GM13976 (cell line): ENCODE results near the gene CLDN7.

Experiments used
- DNase-seq: peaks from one replicate; pipeline ENCODE4 v3.0.0; 2012; ENCODE audit warnings: low spot score
- in situ Hi-C: fragments of 300-500 bp; cut with MboI; formaldehyde crosslinking; loops from one replicate; pipeline ENCODE4 v1.12.0; 2022; ENCODE audit warnings: low sequenced_read_pairs, mixed read lengths, inconsistent platforms; ENCODE audit not compliant: unreplicated experiment
- TF ChIP-seq, protein P1 (sequence below): IDR thresholded peaks from 2 replicates; pipeline ENCODE4 v1.5.1; 2012; ENCODE audit warnings: borderline replicate concordance, mild to moderate bottlenecking; ENCODE audit not compliant: insufficient read depth; ENCODE audit errors: extremely low read depth, missing control alignments, control extremely low read depth

The CLDN7 gene

DNA sequence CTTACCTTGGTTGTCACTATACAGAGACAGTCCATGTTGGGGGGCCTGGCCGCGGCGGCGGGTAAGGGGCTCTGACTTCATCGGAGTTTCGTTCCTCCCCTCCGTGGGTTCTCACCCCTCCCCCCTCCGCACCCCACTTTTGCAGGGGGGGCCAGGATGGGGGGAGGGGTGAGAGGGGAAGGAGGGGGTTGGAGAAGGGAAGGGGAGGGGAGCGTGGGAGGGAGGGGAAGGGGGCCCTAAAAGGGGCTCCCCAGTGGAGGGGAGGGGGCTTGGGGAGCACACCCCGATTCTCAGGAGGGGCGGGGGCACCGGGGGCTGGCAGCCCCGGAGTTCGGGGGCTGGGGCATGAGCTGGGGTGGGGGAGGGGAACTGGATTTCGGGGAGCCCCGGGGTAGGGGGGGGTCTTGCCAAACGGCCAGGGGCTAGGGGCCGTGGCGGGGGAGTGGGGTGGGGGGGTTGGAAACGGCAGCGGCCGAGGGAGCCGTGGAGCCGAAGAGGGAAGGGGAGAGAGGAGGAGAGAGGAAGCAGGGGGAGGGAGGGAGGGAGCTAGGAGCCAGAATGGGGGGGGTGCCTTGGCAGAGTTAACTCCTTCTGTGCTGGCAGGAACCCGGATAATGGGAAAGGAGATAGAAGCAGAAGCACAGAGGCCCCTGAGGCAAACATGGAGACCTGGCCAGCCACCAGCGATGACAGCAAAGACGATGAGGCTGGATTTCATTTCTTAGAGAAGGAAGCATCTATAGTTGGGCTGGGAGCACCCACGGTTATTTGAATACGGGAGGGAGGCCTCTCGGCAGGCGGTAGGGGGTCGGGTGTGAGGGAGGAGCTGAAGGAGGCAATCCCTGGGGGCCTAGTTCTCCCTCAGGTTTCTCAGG, 44.9 kb downstream of the CLDN7 start:
- in situ Hi-C loops: no loop called here
- DNase-seq: peak; percentile 59
- TF ChIP-seq, protein P1, sequence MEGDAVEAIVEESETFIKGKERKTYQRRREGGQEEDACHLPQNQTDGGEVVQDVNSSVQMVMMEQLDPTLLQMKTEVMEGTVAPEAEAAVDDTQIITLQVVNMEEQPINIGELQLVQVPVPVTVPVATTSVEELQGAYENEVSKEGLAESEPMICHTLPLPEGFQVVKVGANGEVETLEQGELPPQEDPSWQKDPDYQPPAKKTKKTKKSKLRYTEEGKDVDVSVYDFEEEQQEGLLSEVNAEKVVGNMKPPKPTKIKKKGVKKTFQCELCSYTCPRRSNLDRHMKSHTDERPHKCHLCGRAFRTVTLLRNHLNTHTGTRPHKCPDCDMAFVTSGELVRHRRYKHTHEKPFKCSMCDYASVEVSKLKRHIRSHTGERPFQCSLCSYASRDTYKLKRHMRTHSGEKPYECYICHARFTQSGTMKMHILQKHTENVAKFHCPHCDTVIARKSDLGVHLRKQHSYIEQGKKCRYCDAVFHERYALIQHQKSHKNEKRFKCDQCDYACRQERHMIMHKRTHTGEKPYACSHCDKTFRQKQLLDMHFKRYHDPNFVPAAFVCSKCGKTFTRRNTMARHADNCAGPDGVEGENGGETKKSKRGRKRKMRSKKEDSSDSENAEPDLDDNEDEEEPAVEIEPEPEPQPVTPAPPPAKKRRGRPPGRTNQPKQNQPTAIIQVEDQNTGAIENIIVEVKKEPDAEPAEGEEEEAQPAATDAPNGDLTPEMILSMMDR: no peak

DNA sequence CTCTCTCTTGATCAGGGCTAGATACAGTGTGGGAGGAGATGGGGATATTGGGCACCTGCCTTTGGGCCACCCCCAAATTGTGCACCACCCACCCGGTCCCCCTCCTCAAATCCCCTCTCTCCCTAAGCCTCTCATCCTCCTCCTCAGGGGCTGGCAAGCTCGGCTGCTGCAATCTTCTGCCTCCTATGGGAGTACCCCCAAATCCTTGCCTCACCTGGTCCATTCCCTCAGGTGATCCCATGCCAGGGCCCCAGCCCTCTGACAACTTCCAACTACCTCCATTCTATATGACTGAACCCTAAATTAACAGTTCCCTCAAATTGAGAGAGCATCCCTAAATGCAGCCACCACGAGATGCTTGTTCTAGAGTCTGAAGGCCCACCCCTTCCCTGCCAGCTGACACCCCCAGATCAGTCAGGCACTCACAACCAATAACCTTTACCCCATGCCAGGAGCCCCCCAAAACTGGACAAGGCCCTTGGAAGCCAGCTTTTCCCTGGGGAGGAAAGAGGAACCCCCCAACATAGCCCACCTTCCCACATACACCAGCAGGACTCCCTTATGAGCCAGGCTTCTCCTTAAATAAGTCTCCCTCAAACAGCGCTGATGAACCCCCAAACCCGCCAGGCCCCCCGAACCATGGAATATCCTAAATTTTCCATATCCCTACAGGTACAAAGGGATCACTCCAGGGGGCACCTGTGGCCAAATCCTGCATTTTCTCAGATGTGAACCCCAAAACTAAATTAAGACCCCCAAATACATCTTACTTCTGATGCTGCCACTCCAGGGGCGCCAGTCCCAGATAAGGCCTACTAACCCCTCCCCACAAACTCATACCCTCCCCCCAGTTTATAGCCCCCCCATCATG, 45.8 kb downstream of the CLDN7 start:
- DNase-seq: no peak
- TF ChIP-seq, protein P1: no peak
- in situ Hi-C loops: no loop called here

DNA sequence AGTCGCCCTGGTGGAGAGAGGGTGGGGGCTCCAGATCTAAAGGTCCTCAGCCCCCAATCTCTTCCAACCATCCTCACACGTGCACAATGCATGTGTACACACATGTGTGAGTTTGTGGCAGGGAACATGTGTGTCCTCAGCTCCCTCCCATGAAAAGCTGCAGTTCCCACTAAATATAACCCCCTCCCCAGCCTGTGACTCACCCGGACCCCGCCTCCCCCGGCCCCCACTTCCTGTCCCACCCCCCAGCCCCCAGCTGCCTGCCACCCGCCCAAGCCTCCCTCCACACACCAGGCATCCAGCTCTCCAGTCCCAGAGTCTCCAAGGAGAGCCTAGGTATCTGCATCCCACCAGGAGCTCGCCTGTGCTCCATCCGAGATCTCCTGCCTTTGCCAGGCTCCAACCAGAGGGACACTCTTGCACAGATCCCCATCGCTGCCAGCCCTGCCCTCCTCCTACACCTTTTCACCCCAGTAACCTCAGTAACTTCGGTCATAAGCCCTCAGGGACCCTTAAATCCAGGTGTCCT, 46.6 kb downstream of the CLDN7 start:
- DNase-seq: no peak
- TF ChIP-seq, protein P1: no peak
- in situ Hi-C loops: no loop called here

DNA sequence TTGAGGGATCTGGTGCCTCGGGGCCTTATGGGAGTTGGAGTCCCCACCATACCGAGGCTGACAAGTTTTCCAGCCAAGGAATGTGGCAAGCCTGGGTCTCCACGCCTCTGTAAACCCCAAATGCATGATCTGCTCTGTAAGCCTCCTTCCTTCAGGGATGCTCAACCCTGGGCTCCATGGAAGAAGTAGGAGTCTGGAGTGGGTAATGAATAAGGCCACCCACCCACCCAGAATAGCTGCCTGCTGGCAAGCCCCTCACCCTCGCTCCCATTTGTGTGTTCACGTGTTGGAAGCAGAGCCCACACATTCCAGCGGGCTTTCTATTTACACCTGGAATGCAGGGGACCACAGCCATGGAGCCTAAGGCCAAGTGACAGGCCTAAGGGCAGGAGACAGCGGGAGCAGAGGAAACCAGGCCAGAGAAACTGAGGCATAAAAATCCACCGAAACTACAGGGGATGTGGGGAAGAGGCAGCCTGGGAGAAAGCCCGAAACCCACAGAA, 47.1 kb downstream of the CLDN7 start:
- DNase-seq: no peak
- TF ChIP-seq, protein P1: no peak
- in situ Hi-C loops: no loop called here

DNA sequence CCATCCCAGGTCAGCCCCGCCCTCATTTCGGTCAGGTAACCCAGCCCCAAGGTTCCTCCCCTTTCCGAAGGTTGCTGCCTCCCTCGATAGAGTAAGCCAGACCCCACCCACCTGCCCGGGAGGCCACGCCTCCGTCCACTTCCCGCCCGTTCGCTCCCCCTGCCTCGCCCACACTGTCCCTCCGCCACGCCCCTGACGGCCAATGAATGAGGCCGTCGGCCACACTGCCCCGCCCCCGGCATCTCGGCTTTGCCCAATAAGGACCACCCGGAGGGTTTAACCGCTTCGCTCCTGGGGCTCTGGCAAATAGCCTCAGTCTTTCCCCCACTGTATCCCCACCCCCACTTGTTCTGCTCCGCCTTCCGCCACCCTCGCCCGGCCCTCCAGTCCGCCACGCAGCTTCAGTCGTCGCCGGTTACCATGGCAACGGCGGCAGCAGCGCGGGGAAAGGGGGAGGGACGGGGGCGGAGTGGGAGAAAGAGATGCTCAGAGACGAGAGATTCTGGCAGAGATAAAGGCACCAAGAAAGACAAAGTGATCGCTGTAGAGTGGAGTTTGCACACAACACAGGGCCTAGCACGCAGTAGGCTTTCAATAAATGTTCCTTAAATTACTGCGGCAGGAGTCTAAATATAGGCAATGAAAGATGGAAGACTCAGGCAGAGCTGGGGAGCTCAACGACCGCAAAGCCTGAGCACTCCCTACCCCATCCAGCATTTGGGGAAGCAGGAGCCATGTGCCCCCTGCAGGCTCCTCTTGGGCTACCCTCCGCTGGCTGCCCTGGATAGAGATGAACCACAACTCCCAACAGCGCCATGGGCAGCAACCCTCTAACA, 47.8 kb downstream of the CLDN7 start:
- in situ Hi-C loops: no loop called here
- TF ChIP-seq, protein P1: peak; percentile 41

More for the DNA sequence above, 47.8 kb downstream of the CLDN7 start:
- peak; percentile 98 for DNase-seq
